UCSD-AML1 (cell line): ENCODE results near the gene SET.

ENCODE experiments used
- DNase-seq: peaks from one replicate; lab custom pipeline; 2025; ENCODE audit not compliant: unreplicated experiment; lab: John Stamatoyannopoulos, UW

SET gene

DNA sequence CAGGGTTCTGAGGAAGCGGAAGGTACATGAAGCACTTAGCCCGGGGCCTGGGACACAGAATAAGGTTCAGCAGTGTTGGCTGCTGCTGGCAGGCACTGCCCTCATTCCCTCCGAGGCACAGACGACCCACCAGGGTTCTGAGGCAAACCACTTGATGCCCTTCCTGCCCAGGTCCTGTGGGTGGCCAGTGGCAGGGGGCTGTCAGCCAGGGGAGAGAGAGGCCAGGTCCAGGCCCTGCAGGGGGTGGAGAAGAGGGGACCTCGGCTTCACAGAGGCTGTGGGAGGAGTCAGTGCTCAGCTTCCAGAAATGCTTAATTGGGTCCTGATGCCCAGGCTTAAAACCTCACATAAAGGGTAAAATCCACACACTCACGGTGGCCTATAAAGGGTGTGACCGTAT, 39.3 kb downstream of the SET start:
- DNase-seq, result no peak

DNA sequence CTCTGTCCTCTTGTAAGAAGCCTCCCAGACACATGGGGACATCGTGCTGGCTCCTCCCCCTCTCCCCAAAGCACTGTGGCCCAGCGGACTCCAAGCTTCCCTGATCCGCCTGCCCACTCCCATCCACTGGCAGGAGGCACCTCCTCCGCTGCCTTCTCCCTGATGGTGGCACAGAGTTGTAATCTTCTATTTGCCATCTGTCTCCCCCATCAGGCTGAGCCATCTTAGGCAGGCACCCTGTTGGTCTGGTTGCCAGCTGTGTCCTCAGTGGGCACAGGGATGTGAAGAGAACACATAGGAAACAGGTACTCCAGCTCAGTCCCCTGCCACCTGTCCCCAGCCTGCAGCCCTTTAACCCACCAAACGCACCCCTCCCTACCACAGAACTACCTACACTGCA, 40.3 kb downstream of the SET start:
- DNase-seq, result no peak

DNA sequence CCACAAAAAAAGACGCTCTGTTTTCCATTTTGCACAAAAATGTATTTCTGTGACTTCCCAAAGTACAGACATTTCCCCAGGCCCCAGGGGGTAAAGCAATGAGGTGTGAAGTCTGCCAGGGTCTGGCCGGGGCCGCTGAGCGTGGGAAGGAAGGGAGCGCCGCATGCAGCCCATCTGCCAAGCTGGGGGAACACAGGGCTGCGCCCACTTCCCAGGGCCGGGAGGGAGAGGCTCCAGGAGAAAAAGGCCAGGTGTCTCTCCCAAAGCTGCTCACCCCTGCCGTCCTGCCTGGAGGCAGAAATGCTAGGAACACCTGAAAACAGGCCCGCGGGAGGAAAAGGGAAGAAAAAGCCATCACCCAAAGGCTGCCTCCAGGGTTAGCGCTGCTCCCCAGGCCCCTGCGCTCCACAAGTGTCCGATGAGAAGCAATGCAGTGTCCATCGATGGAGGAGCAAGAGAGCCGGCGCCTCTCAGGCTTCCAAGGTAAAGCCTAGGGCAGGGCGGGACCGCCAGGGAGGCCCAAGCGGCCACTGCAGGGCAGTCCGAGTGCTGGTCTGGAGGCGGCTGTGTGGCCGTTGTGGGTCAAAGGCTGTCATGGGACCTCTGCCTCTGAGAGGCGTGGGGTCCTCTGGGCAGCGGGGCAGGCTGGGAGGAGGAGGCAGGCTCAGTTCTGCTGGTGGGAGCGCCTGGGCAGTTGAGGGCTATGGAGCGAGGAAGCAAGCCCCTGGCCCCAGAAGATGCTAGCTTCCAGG, 40.9 kb downstream of the SET start:
- DNase-seq, result no peak

DNA sequence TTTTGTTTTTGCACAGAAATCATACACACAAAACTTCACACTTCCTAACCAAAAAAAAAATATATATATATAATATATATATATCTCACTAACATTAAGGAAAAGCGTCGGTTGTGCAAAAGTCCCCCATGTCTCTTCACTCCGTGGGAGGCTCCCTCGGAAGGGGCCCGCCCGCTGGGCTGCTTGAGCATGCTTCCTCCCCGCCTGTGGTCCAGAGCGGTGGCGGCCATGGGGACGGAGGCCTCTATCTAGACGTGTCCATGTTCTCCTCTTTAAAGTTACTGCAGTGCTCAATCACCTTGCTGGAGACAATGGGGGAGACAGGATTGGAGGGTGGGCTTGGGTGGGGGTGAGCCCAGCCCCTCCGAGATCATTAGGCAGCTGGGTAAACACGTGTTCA, 42.1 kb downstream of the SET start:
- no peak for DNase-seq

DNA sequence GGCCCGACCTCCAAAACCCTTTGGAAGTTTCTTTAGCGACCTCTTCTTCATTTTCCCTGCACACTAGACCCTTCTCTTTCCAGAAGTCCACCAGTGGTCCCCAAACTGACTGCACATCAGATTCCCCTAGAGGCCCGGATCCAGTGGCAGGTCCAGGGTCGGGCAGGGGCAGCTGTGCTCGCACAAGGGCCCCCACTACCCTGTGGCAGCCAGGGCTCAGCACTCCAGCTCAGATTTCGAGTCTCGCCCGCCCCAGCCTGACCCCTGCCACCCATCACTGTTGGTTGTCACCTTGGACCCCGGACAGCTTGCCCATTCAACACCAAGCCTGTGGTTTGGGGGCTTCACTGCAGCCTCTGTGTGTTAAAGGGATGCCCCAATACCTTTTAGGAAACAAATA, 42.7 kb downstream of the SET start:
- no peak for DNase-seq

DNA sequence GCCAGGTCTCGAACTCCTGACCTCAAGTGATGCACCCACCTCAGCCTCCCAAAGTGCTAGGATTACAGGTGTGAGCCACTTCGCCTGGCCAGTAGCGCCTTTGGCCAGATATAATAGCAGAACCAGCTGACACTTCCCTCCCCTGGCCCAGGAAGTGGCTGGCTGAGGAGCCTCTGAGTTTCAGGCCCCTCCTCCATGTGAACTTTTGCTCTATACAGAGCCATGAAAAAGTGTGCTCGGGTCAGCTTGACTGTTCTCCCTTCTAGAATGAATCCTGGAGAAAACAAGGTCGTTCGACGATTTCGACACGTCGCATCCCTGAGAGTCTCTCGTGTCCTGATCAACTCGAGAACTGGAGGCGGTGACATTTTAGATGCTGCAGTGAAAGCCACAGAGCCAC, 43.6 kb downstream of the SET start:
- DNase-seq, result no peak

DNA sequence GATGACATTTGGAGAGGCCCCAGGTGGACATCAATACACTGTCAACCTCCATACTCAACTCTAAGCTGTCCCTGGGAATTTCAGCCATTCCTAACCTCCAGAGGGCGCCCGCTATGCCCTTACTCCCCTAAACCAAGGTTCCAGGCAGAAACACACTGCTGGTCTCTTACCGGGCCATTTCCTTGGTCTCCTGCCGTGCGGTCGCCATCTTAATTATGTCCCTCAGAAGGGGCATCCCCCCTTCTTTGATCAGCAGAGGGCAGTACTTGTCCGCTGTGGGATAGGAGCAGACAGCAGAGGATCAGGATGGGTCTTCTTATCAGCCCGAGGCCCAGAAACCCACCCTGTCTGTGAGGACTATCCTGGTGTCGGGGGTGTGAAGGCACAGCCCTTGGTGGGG, 44.2 kb downstream of the SET start:
- peak; percentile 70 for DNase-seq

DNA sequence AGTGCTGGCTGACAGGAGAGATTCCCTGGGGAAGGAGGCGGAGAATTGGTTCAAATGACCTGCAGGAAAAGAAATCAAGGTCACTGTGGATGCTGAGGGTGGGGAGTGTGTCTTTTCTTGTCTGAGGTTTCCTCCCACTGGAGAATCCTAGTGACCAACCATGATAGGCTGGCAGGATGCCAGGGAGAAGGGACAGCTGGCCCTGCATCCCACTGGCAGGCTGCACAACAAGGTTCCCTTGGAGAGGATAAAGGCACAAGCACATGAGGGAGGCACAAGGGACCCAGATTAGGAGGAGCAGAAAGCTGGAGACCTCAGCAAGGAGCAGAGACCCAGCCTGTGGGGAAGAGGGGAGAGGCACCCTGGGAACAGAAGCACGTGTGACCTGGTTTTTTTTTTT, 46.4 kb downstream of the SET start:
- no peak for DNase-seq

DNA sequence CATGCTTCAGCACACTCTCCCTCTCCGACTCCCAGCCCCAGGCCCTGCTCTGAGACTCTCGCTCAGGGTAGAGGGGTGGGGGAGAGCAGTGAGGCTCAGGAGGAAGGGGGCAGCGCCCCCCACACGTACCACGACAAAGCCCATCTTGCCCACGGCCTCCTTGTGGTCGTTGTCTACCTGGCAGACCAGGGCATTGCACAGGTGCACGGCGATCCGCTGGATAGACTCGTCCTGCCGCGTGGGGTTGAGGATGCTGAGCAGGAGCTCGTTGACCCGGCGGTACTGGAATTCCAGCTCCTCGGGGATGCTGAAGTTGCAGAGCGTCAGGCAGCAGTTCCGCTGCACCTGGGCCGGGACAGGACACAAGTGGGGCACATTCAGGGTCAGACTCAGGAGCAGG, 53.4 kb downstream of the SET start:
- no peak for DNase-seq

DNA sequence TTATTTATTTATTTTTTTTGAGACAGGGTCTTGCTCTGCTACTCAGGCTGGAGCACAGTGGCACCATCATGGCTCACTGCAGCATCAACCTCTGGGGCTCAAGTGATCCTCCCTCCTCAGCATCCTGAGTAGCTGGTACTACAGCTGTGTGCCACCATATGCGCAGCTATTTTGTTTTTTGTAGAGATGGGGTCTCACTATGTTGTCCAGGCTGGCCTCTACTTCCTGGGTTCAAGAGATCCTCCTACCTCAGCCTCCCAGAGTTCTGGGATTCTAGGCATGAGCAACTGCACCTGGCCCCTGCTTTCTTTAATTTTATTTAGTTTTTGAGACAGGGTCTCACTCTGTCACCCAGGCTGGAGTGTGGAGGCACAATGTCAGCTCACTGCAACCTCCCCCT, 54.4 kb downstream of the SET start:
- DNase-seq, result no peak
